ENCODE results near the gene CDK14. TPM values are rescaled to one million over a fixed set of nuclear protein-coding genes. Genes with fewer than 3 reads are reported as not detected.

CDK14 gene
- total RNA-seq, 4 donors from 2014 or later = 3.3 to 61.6 (median 38.7) TPM

DNA sequence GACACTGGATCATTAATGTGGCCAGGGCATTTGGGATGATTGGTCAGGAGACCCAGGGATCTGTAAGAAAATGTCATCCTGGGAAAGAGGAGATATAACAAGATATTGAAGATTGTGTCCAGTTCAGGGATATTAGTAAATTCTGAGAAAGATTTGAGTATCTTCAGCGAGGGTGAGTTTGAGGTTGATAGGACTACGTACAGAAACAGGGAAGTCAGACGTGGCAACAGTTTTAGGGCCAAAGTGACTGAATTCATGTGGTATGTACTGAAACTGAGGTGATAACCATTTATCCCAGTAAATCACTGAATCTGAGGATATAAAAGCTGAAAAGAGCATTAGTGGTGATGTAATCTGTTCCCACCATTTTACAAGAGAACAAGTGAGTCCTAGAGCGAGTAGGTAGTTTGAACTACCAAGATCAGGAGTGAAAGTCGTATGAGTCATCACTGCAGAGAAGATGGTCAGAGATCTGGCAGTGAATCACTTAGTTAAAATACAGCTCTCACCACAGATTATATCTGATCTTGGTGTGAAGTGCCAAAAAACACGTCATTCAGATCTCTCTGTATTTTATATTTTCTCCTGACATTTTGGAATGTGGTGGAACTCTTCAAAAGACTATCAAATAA, 220.5 kb downstream of the CDK14 start:
- no peaks in the 10 kb centered on the region for H3K9me3 ChIP-seq
- intact Hi-C loops (cut with DNase I; ENCODE audit: low total_unique reads) = no loop called here
- DNase-seq = peak in 1 of 2 donors; percentile 33
- TF ChIP-seq, protein P1, sequence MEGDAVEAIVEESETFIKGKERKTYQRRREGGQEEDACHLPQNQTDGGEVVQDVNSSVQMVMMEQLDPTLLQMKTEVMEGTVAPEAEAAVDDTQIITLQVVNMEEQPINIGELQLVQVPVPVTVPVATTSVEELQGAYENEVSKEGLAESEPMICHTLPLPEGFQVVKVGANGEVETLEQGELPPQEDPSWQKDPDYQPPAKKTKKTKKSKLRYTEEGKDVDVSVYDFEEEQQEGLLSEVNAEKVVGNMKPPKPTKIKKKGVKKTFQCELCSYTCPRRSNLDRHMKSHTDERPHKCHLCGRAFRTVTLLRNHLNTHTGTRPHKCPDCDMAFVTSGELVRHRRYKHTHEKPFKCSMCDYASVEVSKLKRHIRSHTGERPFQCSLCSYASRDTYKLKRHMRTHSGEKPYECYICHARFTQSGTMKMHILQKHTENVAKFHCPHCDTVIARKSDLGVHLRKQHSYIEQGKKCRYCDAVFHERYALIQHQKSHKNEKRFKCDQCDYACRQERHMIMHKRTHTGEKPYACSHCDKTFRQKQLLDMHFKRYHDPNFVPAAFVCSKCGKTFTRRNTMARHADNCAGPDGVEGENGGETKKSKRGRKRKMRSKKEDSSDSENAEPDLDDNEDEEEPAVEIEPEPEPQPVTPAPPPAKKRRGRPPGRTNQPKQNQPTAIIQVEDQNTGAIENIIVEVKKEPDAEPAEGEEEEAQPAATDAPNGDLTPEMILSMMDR (IDR thresholded peaks at IDR 0.05) = no peak
- TF ChIP-seq POLR2A (IDR thresholded peaks at IDR 0.05) = no peak
- no peaks in the 10 kb centered on the region for H3K27me3 ChIP-seq
- H3K36me3 ChIP-seq = no peaks in the 10 kb centered on the region
- H3K4me3 ChIP-seq = no peak overlapping the region
- H3K27ac ChIP-seq = peak overlapping the region; percentile 40 to 43
- no peaks in the 10 kb centered on the region for H3K4me1 ChIP-seq

DNA sequence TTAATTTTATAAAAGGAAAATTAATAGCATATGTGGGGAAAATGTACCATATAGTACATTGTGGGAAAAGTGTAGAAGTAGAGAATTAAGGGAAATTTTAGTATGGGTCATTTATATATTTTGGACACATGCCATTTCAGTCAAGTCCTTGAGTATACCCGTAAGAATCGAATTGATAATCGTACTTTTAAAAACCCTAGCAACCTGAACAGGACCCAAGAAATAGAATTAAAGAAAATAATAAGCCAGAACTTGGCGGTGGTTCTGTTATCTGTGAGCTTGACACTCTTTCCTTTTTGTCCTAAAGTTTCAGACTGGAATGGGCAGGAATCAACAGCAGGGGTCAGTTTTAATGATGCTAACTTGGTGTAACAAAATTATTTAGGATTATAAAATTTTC, 221.0 kb downstream of the CDK14 start:
- Histone ChIP-seq H3K4me1 (no peaks in the 10 kb centered on the region), H3K9me3 (no peaks in the 10 kb centered on the region), H3K36me3 (no peaks in the 10 kb centered on the region), H3K27me3 (no peaks in the 10 kb centered on the region), H3K27ac (peak overlapping the region; percentile 40 to 43), H3K4me3 (no peak overlapping the region)
- TF ChIP-seq, protein P1 (IDR thresholded peaks at IDR 0.05) = no peak
- no peak for TF ChIP-seq POLR2A (IDR thresholded peaks at IDR 0.05)
- DNase-seq = no peak
- intact Hi-C loops (cut with DNase I; ENCODE audit: low total_unique reads) = no loop called here

DNA sequence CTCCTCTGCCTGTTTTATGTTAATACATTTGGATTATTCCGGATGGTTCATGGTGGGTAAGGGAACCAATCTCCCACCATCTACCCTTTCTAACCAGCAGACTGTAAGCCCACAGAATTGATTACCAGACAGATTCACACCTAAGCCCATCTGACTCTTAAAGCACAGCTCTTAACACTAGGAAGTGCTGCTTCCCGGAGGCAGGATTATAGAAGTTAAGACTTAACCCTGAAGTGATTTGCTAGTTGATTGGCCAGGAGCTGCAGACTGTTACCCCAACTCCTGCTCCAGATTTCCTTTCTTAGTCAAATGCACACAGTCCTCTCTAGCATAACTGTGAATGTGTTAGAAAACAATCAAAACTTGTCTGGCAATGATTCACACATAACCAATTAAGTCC, 221.7 kb downstream of the CDK14 start:
- H3K4me1 ChIP-seq = no peaks in the 10 kb centered on the region
- TF ChIP-seq, protein P1 (IDR thresholded peaks at IDR 0.05) = no peak
- no peak for TF ChIP-seq POLR2A (IDR thresholded peaks at IDR 0.05)
- no peaks in the 10 kb centered on the region for H3K9me3 ChIP-seq
- H3K27ac ChIP-seq = peak overlapping the region; percentile 28 to 40
- intact Hi-C loops (cut with DNase I; ENCODE audit: low total_unique reads) = no loop called here
- no peaks in the 10 kb centered on the region for H3K36me3 ChIP-seq
- no peak for DNase-seq
- no peaks in the 10 kb centered on the region for H3K27me3 ChIP-seq
- H3K4me3 ChIP-seq = no peak overlapping the region

DNA sequence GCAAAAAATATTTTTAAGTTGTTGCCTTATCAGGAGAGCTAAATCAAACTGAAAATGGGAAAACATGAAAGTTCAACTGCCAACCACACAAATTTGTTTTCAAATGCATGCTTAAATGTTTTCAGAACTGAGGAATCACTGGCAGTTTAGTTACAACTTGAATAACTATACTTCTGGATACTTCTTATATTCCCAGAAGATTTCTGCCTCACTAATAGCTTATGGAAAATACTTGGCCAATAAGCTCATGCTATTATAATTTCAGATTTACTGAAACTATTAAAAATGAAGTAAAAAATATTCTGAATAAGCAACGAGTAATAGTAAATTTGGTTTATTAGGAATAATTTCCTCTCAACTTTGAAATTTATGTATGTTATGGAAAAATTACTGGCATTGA, 222.2 kb downstream of the CDK14 start:
- no peak for DNase-seq
- no peak overlapping the region for H3K27ac ChIP-seq
- H3K27me3 ChIP-seq = no peaks in the 10 kb centered on the region
- no peaks in the 10 kb centered on the region for H3K4me1 ChIP-seq
- H3K4me3 ChIP-seq = no peak overlapping the region
- TF ChIP-seq, protein P1 (IDR thresholded peaks at IDR 0.05) = no peak
- TF ChIP-seq POLR2A (IDR thresholded peaks at IDR 0.05) = no peak
- intact Hi-C loops (cut with DNase I; ENCODE audit: low total_unique reads) = no loop called here
- H3K36me3 ChIP-seq = no peaks in the 10 kb centered on the region
- no peaks in the 10 kb centered on the region for H3K9me3 ChIP-seq

DNA sequence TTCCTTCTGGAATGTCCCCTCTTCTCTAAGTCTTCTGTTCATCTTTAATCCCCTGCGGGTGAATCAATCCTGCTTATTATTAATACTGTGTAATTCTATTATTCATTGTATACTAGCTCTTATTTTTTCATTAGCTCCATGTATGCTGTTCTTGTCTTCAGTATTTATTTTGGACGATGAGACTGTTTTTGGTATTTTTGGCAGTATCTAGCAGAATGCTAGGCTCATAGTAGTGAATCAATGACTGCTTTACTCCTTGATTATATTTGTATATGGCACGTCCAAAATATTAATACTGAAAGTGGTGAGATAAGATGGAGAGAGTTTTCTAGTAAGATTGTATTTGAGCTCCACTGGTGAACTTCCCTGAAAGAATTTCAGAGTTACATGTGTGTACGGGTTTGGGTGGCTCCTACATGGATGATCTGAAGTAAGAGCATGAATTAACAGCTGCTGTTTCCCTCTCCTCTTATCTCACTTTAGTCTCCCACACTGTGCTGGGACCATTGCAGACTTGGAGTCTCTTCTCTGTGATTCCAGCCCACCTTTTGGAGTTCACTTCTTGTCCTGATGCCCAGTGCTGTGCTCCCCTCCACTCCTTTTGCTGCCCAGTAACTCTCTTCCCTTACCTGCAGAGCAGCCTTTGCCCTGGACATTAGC, 226.0 kb downstream of the CDK14 start:
- no peak for DNase-seq
- H3K4me1 ChIP-seq = no peaks in the 10 kb centered on the region
- intact Hi-C loops (cut with DNase I; ENCODE audit: low total_unique reads) = no loop called here

More for the DNA sequence above, 226.0 kb downstream of the CDK14 start:
- Histone ChIP-seq H3K36me3 (no peaks in the 10 kb centered on the region), H3K27me3 (no peaks in the 10 kb centered on the region), H3K27ac (no peak overlapping the region), H3K9me3 (no peaks in the 10 kb centered on the region), H3K4me3 (no peak overlapping the region)
- TF ChIP-seq, protein P1 (IDR thresholded peaks at IDR 0.05) = no peak
